22Rv1 (cell line): ENCODE data around the gene LYPD4.

Experiments
- CTCF ChIP-seq: fragments of 450-650 bp; IDR thresholded peaks from 2 replicates; pipeline ENCODE4 v1.5.1; 2017; ENCODE audit warnings: mild to moderate bottlenecking
- ZFX ChIP-seq: fragments of 450-650 bp; IDR thresholded peaks from 2 replicates; pipeline ENCODE4 v1.6.1; 2017; ENCODE audit warnings: antibody characterized with exemption, borderline replicate concordance

DNA sequence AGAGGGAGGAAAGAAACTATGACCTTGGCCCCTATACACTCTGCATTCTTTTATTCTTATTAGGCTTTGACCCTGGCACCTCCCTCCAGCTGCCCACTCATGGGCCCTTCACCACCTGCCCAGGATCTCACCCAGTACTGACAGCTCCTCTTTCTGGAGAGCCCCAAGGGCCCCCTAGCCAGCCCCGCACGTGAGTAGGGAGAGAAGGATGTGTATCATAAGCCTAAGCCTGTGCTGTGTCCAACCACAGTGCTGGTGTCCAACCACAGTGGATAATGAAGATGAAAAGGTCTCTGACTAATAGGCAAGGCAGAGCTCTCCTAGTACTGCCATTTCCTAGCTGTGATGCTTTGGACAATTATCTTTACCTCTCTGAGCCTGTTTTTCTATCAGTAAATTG is 4.6 kb upstream of the LYPD4 start:
- TF ChIP-seq CTCF (no peak), ZFX (no peak)
